GM19023 (cell line): ENCODE data around the gene MAMDC2.

Experiments
- ATAC-seq: cut with Tn5 transposase; IDR thresholded peaks from one replicate; pipeline ENCODE4 v1.9.1; 2021; ENCODE audit warnings: mild to moderate bottlenecking, moderate library complexity; ENCODE audit not compliant: unreplicated experiment

MAMDC2 gene

GRCh38 chr9:70060883-70061507 lies 17.3 kb downstream of the MAMDC2 start:
- no peak for ATAC-seq

- no peak for ATAC-seq
These were observed 18.1 kb downstream of the MAMDC2 start for GRCh38 chr9:70061776-70062175.

- ATAC-seq: no peak
These were observed 20.8 kb downstream of the MAMDC2 start for GRCh38 chr9:70064496-70064895.

GRCh38 chr9:70065572-70065971 lies 21.9 kb downstream of the MAMDC2 start:
- ATAC-seq: no peak

GRCh38 chr9:70066418-70066817 lies 22.8 kb downstream of the MAMDC2 start:
- ATAC-seq: no peak

- ATAC-seq: no peak
These were observed 23.2 kb downstream of the MAMDC2 start for GRCh38 chr9:70066874-70067273.

- no peak for ATAC-seq
These were observed 26.1 kb downstream of the MAMDC2 start for GRCh38 chr9:70069704-70070103.

- no peak for ATAC-seq
These were observed 29.5 kb downstream of the MAMDC2 start for GRCh38 chr9:70073193-70073592.

- ATAC-seq: no peak
These were observed 30.1 kb downstream of the MAMDC2 start for GRCh38 chr9:70073756-70074155.

GRCh38 chr9:70076678-70077077 lies 33.0 kb downstream of the MAMDC2 start:
- no peak for ATAC-seq

- no peak for ATAC-seq
These were observed 35.9 kb downstream of the MAMDC2 start for GRCh38 chr9:70079417-70080037.

- no peak for ATAC-seq
These were observed 37.0 kb downstream of the MAMDC2 start for GRCh38 chr9:70080481-70081119.

GRCh38 chr9:70081120-70081495 lies 37.5 kb downstream of the MAMDC2 start:
- ATAC-seq: no peak

- no peak for ATAC-seq
These were observed 39.8 kb downstream of the MAMDC2 start for GRCh38 chr9:70083429-70083828.

- no peak for ATAC-seq
These were observed 41.6 kb downstream of the MAMDC2 start for GRCh38 chr9:70085241-70085640.

GRCh38 chr9:70091103-70091502 lies 47.5 kb downstream of the MAMDC2 start:
- ATAC-seq: no peak

GRCh38 chr9:70091572-70091971 lies 47.9 kb downstream of the MAMDC2 start:
- no peak for ATAC-seq

- no peak for ATAC-seq
These were observed 48.5 kb downstream of the MAMDC2 start for GRCh38 chr9:70092190-70092589.

GRCh38 chr9:70093095-70093494 lies 49.4 kb downstream of the MAMDC2 start:
- no peak for ATAC-seq

- ATAC-seq: no peak
These were observed 50.3 kb downstream of the MAMDC2 start for GRCh38 chr9:70093944-70094343.

GRCh38 chr9:70094747-70095146 lies 51.1 kb downstream of the MAMDC2 start:
- no peak for ATAC-seq

- no peak for ATAC-seq
These were observed 53.5 kb downstream of the MAMDC2 start for GRCh38 chr9:70097187-70097586.
